ENCODE measurements around the gene WDR73. TPM values are rescaled to one million over a fixed set of nuclear protein-coding genes. Genes with fewer than 3 reads are reported as not detected.

The WDR73 gene
- polyA plus RNA-seq, 3 donors, result 12.1 to 19.9 (median 14.3) TPM

- Histone ChIP-seq H3K79me2 (ENCODE audit: insufficient read depth, low read length) (peaks cover 7% of the 10 kb centered on the region), H3K27ac (ENCODE audit: low read depth in 1 of 2, low read length in 2 of 2) (no peak overlapping the region), H3K9ac (ENCODE audit: insufficient read depth, low read length, poor library complexity, severe bottlenecking) (no peak overlapping the region), H3K4me2 (replicated peaks; ENCODE audit: extremely low read depth, low read length, poor library complexity, severe bottlenecking) (no peak overlapping the region), H4K20me1 (ENCODE audit: insufficient read depth, low read length) (no peaks in the 10 kb centered on the region), H3K27me3 (ENCODE audit: control insufficient read depth in 2 of 2, insufficient read depth in 2 of 2, low read length in 2 of 2) (no peaks in the 10 kb centered on the region), H3K4me3 (replicated peaks in 1 of 3; ENCODE audit: low read depth in 2 of 3, low read length in 3 of 3) (no peak overlapping the region), H3K36me3 (replicated peaks in 1 of 2; ENCODE audit: control insufficient read depth in 1 of 2, insufficient read depth in 2 of 2, low read length in 2 of 2) (peaks cover 5 to 15% of the 10 kb centered on the region in 2 donors), H2AFZ (ENCODE audit: insufficient read depth, low read depth, low read length, poor library complexity, severe bottlenecking) (no peak overlapping the region), H3K9me3 (replicated peaks in 1 of 2; ENCODE audit: control insufficient read depth in 1 of 2, insufficient read depth in 1 of 2, low read length in 2 of 2) (no peaks in the 10 kb centered on the region), H3K4me1 (ENCODE audit: control insufficient read depth in 1 of 2, insufficient read depth in 2 of 2, low read length in 2 of 2) (peaks cover 15 to 18% of the 10 kb centered on the region in 2 donors)
- H3K27me3 Mint-ChIP-seq (ENCODE audit: low read depth in 3 of 3), result peaks cover 0 to 4% (median 0%) of the 10 kb centered on the region in 3 donors
- no peak overlapping the region for H3K27ac Mint-ChIP-seq
- H3K4me1 Mint-ChIP-seq, result peaks cover 20% of the 10 kb centered on the region
- TF ChIP-seq, protein P1, sequence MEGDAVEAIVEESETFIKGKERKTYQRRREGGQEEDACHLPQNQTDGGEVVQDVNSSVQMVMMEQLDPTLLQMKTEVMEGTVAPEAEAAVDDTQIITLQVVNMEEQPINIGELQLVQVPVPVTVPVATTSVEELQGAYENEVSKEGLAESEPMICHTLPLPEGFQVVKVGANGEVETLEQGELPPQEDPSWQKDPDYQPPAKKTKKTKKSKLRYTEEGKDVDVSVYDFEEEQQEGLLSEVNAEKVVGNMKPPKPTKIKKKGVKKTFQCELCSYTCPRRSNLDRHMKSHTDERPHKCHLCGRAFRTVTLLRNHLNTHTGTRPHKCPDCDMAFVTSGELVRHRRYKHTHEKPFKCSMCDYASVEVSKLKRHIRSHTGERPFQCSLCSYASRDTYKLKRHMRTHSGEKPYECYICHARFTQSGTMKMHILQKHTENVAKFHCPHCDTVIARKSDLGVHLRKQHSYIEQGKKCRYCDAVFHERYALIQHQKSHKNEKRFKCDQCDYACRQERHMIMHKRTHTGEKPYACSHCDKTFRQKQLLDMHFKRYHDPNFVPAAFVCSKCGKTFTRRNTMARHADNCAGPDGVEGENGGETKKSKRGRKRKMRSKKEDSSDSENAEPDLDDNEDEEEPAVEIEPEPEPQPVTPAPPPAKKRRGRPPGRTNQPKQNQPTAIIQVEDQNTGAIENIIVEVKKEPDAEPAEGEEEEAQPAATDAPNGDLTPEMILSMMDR (IDR thresholded peaks at IDR 0.05), result no peak
- peaks cover 0 to 2% (median 0%) of the 10 kb centered on the region in 7 donors for H3K9me3 Mint-ChIP-seq
- 100% methylated on average over 5 of the region's 7 CpGs for WGBS (ENCODE audit: insufficient coverage)
- intact Hi-C loops (cut with micrococcal nuclease), result no loop called here
- no peak overlapping the region for H3K4me3 Mint-ChIP-seq
- no peak for DNase-seq
- H3K36me3 Mint-ChIP-seq, result peaks cover 26 to 28% of the 10 kb centered on the region in 2 donors
These were observed 42.5 kb downstream of the WDR73 start for GRCh38 chr15:84611631-84612030.

DNA sequence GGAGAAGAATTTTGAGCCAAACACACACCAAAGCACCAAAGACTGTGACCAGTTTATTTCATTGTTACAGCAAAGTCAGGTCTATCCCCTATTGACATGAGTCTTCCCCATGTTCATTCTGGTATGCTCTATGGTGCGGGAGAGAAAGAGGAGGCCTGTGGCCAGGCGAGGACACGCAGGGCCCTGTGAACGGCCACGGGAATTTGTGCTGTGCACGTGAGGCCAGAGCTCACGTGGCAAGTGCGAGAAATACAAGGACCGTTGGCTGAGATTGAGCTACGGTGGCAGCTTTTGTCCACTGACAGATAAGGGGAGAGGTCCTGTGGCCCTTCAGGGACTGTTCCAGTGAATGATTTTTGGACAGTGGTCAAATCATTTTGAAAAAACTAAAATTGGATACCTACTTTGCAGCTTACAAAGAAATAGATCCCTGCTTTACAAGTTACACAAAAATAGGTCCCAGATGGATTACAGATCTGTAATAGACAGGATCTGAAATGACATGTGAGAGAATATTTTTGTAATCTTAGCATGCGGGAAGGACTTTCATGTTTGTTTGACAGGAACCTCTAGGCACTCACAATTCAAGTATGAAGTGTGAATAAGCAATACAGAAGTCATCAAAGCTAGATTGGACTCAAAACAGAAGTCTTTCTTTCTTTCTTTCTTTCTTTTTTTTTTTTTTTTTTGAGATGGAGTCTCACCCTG, 44.1 kb downstream of the WDR73 start:
- peak overlapping the region in 1 of 7 donors; percentile 55 for H3K27ac Mint-ChIP-seq
- H3K4me1 Mint-ChIP-seq, result peaks cover 12% of the 10 kb centered on the region
- peaks cover 0 to under 1% of the 10 kb centered on the region in 2 donors for H3K4me1 ChIP-seq (ENCODE audit: control insufficient read depth in 1 of 2, insufficient read depth in 2 of 2, low read length in 2 of 2)
- H3K36me3 Mint-ChIP-seq, result peaks cover 39 to 43% of the 10 kb centered on the region in 2 donors
- H3K4me2 ChIP-seq (replicated peaks; ENCODE audit: extremely low read depth, low read length, poor library complexity, severe bottlenecking), result no peak overlapping the region
- intact Hi-C loops (cut with micrococcal nuclease), result no loop called here
- TF ChIP-seq, protein P1 (IDR thresholded peaks at IDR 0.05), result no peak
- H2AFZ ChIP-seq (ENCODE audit: insufficient read depth, low read depth, low read length, poor library complexity, severe bottlenecking), result no peak overlapping the region
- no peaks in the 10 kb centered on the region for H4K20me1 ChIP-seq (ENCODE audit: insufficient read depth, low read length)
- no peak overlapping the region for H3K4me3 Mint-ChIP-seq
- peaks cover 4% of the 10 kb centered on the region for H3K79me2 ChIP-seq (ENCODE audit: insufficient read depth, low read length)
- H3K9me3 ChIP-seq (replicated peaks in 1 of 2; ENCODE audit: control insufficient read depth in 1 of 2, insufficient read depth in 1 of 2, low read length in 2 of 2), result no peaks in the 10 kb centered on the region
- no peak overlapping the region for H3K9ac ChIP-seq (ENCODE audit: insufficient read depth, low read length, poor library complexity, severe bottlenecking)
- peaks cover 0 to 2% (median 0%) of the 10 kb centered on the region in 3 donors for H3K27me3 Mint-ChIP-seq (ENCODE audit: low read depth in 3 of 3)
- no peak overlapping the region for H3K4me3 ChIP-seq (replicated peaks in 1 of 3; ENCODE audit: low read depth in 2 of 3, low read length in 3 of 3)
- H3K27me3 ChIP-seq (ENCODE audit: control insufficient read depth in 2 of 2, insufficient read depth in 2 of 2, low read length in 2 of 2), result no peaks in the 10 kb centered on the region
- DNase-seq, result no peak
- no peaks in the 10 kb centered on the region for H3K9me3 Mint-ChIP-seq
- no peak overlapping the region for H3K27ac ChIP-seq (ENCODE audit: low read depth in 1 of 2, low read length in 2 of 2)
- WGBS (ENCODE audit: insufficient coverage), result 97% methylated on average over 11 of the region's 11 CpGs
- peaks cover 10 to 31% of the 10 kb centered on the region in 2 donors for H3K36me3 ChIP-seq (replicated peaks in 1 of 2; ENCODE audit: control insufficient read depth in 1 of 2, insufficient read depth in 2 of 2, low read length in 2 of 2)

All from CD14-positive monocyte (primary cell).